ENCODE measurements around the gene PUS7. TPM values are rescaled to one million over a fixed set of nuclear protein-coding genes. Genes with fewer than 3 reads are reported as not detected.
"Not testable (repeated sequence)": the region's sequence is repeated elsewhere in the genome, so short reads cannot be mapped to it uniquely, and the experiment has no call there.

The PUS7 gene
- total RNA-seq, 4 donors from 2014 or later = 11.0 to 40.9 (median 22.0) TPM

- TF ChIP-seq CTCF (IDR thresholded peaks at IDR 0.05) = no peak
- no peak for TF ChIP-seq POLR2A (IDR thresholded peaks at IDR 0.05)
Measured at GRCh38 chr7:105454095-105454747, 67.8 kb downstream of the PUS7 start.

GRCh38 chr7:105452085-105452484, 70.0 kb downstream of the PUS7 start:
- no peaks in the 10 kb centered on the region for H3K27me3 ChIP-seq
- DNase-seq = no peak
- no peak for TF ChIP-seq CTCF (IDR thresholded peaks at IDR 0.05)
- TF ChIP-seq POLR2A (IDR thresholded peaks at IDR 0.05) = no peak
- H3K4me1 ChIP-seq = no peaks in the 10 kb centered on the region
- H3K9me3 ChIP-seq = no peaks in the 10 kb centered on the region
- intact Hi-C loops (cut with DNase I; ENCODE audit: low total_unique reads) = no loop called here
- H3K4me3 ChIP-seq = no peak overlapping the region
- no peak overlapping the region for H3K27ac ChIP-seq
- H3K36me3 ChIP-seq = no peaks in the 10 kb centered on the region

More at GRCh38 chr7:105454095-105454747, 67.8 kb downstream of the PUS7 start:
- Histone ChIP-seq H3K4me3 (no peak overlapping the region), H3K27me3 (no peaks in the 10 kb centered on the region), H3K4me1 (no peaks in the 10 kb centered on the region), H3K36me3 (no peaks in the 10 kb centered on the region), H3K9me3 (no peaks in the 10 kb centered on the region), H3K27ac (peak overlapping the region in 1 of 2 donors; percentile 2)
- intact Hi-C loops (cut with DNase I; ENCODE audit: low total_unique reads) = no loop called here
- no peak for DNase-seq

GRCh38 chr7:105450870-105451269, 71.2 kb downstream of the PUS7 start:
- DNase-seq; H3K27ac ChIP-seq; H3K36me3 ChIP-seq; intact Hi-C loops (cut with DNase I; ENCODE audit: low total_unique reads); H3K4me3 ChIP-seq; H3K27me3 ChIP-seq; H3K4me1 ChIP-seq; H3K9me3 ChIP-seq: not testable (repeated sequence)

- Histone ChIP-seq H3K9me3 (no peaks in the 10 kb centered on the region), H3K4me3 (no peak overlapping the region), H3K36me3 (no peaks in the 10 kb centered on the region), H3K4me1 (no peaks in the 10 kb centered on the region), H3K27me3 (no peaks in the 10 kb centered on the region), H3K27ac (no peak overlapping the region)
- no peak for DNase-seq
- TF ChIP-seq POLR2A (IDR thresholded peaks at IDR 0.05) = no peak
- TF ChIP-seq CTCF (IDR thresholded peaks at IDR 0.05) = no peak
- intact Hi-C loops (cut with DNase I; ENCODE audit: low total_unique reads) = no loop called here
Measured at GRCh38 chr7:105450177-105450861, 71.8 kb downstream of the PUS7 start.

GRCh38 chr7:105448181-105448580, 73.9 kb downstream of the PUS7 start:
- H3K27me3 ChIP-seq = no peaks in the 10 kb centered on the region
- no peak for TF ChIP-seq POLR2A (IDR thresholded peaks at IDR 0.05)
- no peak for TF ChIP-seq CTCF (IDR thresholded peaks at IDR 0.05)
- intact Hi-C loops (cut with DNase I; ENCODE audit: low total_unique reads) = no loop called here
- no peaks in the 10 kb centered on the region for H3K9me3 ChIP-seq
- H3K36me3 ChIP-seq = no peaks in the 10 kb centered on the region
- no peaks in the 10 kb centered on the region for H3K4me1 ChIP-seq
- H3K4me3 ChIP-seq = no peak overlapping the region
- H3K27ac ChIP-seq = no peak overlapping the region
- no peak for DNase-seq

Data from uterus (tissue), 4 donors.